Skin epidermis (tissue), 12 donors: Measurements from ENCODE around the gene SHC2.
"Not testable (repeated sequence)": the region's sequence is repeated elsewhere in the genome, so short reads cannot be mapped to it uniquely, and the experiment has no call there.

ENCODE experiments used
- H3K27ac ChIP-seq, 21 experiments: fragments of 200-600 bp; sonication (generic) in 11 of 21; one replicate each; pipeline ENCODE4 v1.5.0; 2020; ENCODE audit warnings: mild to moderate bottlenecking in 3 of 21, inconsistent platforms in 2 of 21, moderate library complexity in 2 of 21
- H3K4me3 ChIP-seq, 7 experiments: fragments of 200-600 bp; sonication (generic) in 2 of 7; one replicate each; pipeline ENCODE4 v1.5.0; 2020; ENCODE audit warnings: inconsistent platforms in 2 of 7, mild to moderate bottlenecking in 2 of 7, moderate library complexity in 1 of 7

The SHC2 gene

GRCh38 chr19:412356-413355 is 48.2 kb downstream of the SHC2 start:
- Histone ChIP-seq H3K27ac (no peak overlapping the region), H3K4me3 (no peak overlapping the region)

- Histone ChIP-seq H3K27ac (no peak overlapping the region), H3K4me3 (no peak overlapping the region)
Observed at GRCh38 chr19:411723-412355, 49.0 kb downstream of the SHC2 start.

GRCh38 chr19:411121-411722 is 49.6 kb downstream of the SHC2 start:
- H3K4me3 ChIP-seq, H3K27ac ChIP-seq: not testable (repeated sequence)

- no peak overlapping the region for H3K27ac ChIP-seq
- H3K4me3 ChIP-seq, result no peak overlapping the region
Observed at GRCh38 chr19:410243-410781, 50.5 kb downstream of the SHC2 start.

GRCh38 chr19:409516-410242 is 51.2 kb downstream of the SHC2 start:
- Histone ChIP-seq H3K27ac (no peak overlapping the region), H3K4me3 (peak overlapping the region in 5 of 7 experiments; percentile 15 to 47 (median 31))

GRCh38 chr19:408902-409515 is 51.8 kb downstream of the SHC2 start, which contains the start of gene C2CD4C:
Gene C2CD4C, minus strand, starts transcription at chr19:409147. Its CDS starts 786 bp downstream, at chr19:408361.
- Histone ChIP-seq H3K27ac (peak within 1 kb of the TSS in 1 of 21 experiments; percentile 22), H3K4me3 (peak within 1 kb of the TSS; percentile 10 to 47 (median 31))

GRCh38 chr19:408441-408901 is 52.4 kb downstream of the SHC2 start:
- Histone ChIP-seq H3K4me3 (peak overlapping the region; percentile 10 to 47 (median 31)), H3K27ac (peak overlapping the region in 1 of 21 experiments; percentile 22)

- H3K4me3 ChIP-seq, result peak overlapping the region in 1 of 7 experiments; percentile 47
- peak overlapping the region in 1 of 21 experiments; percentile 22 for H3K27ac ChIP-seq
Observed at GRCh38 chr19:407511-408440, 53.1 kb downstream of the SHC2 start.

- no peak overlapping the region for H3K27ac ChIP-seq
- no peak overlapping the region for H3K4me3 ChIP-seq
Observed at GRCh38 chr19:406971-407510, 53.8 kb downstream of the SHC2 start.

- Histone ChIP-seq H3K27ac (no peak overlapping the region), H3K4me3 (no peak overlapping the region)
Observed at GRCh38 chr19:406135-406781, 54.6 kb downstream of the SHC2 start.

- no peak overlapping the region for H3K4me3 ChIP-seq
- no peak overlapping the region for H3K27ac ChIP-seq
Observed at GRCh38 chr19:405121-405965, 55.5 kb downstream of the SHC2 start.

GRCh38 chr19:403221-404027 is 57.4 kb downstream of the SHC2 start:
- no peak overlapping the region for H3K4me3 ChIP-seq

GRCh38 chr19:402786-403185 is 58.0 kb downstream of the SHC2 start:
- Histone ChIP-seq H3K27ac (no peak overlapping the region), H3K4me3 (no peak overlapping the region)

More at GRCh38 chr19:403221-404027, 57.4 kb downstream of the SHC2 start:
- H3K27ac ChIP-seq, result no peak overlapping the region

GRCh38 chr19:401866-402511 is 58.8 kb downstream of the SHC2 start:
- Histone ChIP-seq H3K27ac (no peak overlapping the region), H3K4me3 (no peak overlapping the region)
